Measurements from ENCODE around the gene OPHN1.

GRCh38 chrX:68402094-68402493 is 31.2 kb downstream of the OPHN1 start:
- TF ChIP-seq CTCF (conservative IDR thresholded peaks at IDR 0.05; ENCODE audit: low read depth in 2 of 2) (no peak), EZH2phosphoT487 (IDR thresholded peaks at IDR 0.05; ENCODE audit: unreplicated experiment) (no peak), EZH2 (IDR thresholded peaks at IDR 0.05; ENCODE audit: low read depth, unreplicated experiment) (no peak), POLR2AphosphoS5 (IDR thresholded peaks at IDR 0.05; ENCODE audit: low read depth) (no peak), JUNB (IDR thresholded peaks at IDR 0.05; ENCODE audit: unreplicated experiment) (no peak), CREB1 (CRISPR knock-in tag; IDR thresholded peaks at IDR 0.05; ENCODE audit: low read depth) (no peak), ZNF331 (CRISPR knock-in tag; IDR thresholded peaks at IDR 0.05; ENCODE audit: low read depth) (no peak), NANOG (IDR thresholded peaks at IDR 0.05; ENCODE audit: borderline replicate concordance) (no peak), ZNF114 (CRISPR knock-in tag; IDR thresholded peaks at IDR 0.05) (no peak), STAT1 (IDR thresholded peaks at IDR 0.05; ENCODE audit: unreplicated experiment) (no peak)
- TF ChIP-seq, protein P1, sequence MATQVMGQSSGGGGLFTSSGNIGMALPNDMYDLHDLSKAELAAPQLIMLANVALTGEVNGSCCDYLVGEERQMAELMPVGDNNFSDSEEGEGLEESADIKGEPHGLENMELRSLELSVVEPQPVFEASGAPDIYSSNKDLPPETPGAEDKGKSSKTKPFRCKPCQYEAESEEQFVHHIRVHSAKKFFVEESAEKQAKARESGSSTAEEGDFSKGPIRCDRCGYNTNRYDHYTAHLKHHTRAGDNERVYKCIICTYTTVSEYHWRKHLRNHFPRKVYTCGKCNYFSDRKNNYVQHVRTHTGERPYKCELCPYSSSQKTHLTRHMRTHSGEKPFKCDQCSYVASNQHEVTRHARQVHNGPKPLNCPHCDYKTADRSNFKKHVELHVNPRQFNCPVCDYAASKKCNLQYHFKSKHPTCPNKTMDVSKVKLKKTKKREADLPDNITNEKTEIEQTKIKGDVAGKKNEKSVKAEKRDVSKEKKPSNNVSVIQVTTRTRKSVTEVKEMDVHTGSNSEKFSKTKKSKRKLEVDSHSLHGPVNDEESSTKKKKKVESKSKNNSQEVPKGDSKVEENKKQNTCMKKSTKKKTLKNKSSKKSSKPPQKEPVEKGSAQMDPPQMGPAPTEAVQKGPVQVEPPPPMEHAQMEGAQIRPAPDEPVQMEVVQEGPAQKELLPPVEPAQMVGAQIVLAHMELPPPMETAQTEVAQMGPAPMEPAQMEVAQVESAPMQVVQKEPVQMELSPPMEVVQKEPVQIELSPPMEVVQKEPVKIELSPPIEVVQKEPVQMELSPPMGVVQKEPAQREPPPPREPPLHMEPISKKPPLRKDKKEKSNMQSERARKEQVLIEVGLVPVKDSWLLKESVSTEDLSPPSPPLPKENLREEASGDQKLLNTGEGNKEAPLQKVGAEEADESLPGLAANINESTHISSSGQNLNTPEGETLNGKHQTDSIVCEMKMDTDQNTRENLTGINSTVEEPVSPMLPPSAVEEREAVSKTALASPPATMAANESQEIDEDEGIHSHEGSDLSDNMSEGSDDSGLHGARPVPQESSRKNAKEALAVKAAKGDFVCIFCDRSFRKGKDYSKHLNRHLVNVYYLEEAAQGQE (IDR thresholded peaks at IDR 0.05; ENCODE audit: unreplicated experiment): no peak
- TF ChIP-seq, protein P2, sequence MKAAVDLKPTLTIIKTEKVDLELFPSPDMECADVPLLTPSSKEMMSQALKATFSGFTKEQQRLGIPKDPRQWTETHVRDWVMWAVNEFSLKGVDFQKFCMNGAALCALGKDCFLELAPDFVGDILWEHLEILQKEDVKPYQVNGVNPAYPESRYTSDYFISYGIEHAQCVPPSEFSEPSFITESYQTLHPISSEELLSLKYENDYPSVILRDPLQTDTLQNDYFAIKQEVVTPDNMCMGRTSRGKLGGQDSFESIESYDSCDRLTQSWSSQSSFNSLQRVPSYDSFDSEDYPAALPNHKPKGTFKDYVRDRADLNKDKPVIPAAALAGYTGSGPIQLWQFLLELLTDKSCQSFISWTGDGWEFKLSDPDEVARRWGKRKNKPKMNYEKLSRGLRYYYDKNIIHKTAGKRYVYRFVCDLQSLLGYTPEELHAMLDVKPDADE (IDR thresholded peaks at IDR 0.05): no peak
- TF ChIP-seq, protein P3, sequence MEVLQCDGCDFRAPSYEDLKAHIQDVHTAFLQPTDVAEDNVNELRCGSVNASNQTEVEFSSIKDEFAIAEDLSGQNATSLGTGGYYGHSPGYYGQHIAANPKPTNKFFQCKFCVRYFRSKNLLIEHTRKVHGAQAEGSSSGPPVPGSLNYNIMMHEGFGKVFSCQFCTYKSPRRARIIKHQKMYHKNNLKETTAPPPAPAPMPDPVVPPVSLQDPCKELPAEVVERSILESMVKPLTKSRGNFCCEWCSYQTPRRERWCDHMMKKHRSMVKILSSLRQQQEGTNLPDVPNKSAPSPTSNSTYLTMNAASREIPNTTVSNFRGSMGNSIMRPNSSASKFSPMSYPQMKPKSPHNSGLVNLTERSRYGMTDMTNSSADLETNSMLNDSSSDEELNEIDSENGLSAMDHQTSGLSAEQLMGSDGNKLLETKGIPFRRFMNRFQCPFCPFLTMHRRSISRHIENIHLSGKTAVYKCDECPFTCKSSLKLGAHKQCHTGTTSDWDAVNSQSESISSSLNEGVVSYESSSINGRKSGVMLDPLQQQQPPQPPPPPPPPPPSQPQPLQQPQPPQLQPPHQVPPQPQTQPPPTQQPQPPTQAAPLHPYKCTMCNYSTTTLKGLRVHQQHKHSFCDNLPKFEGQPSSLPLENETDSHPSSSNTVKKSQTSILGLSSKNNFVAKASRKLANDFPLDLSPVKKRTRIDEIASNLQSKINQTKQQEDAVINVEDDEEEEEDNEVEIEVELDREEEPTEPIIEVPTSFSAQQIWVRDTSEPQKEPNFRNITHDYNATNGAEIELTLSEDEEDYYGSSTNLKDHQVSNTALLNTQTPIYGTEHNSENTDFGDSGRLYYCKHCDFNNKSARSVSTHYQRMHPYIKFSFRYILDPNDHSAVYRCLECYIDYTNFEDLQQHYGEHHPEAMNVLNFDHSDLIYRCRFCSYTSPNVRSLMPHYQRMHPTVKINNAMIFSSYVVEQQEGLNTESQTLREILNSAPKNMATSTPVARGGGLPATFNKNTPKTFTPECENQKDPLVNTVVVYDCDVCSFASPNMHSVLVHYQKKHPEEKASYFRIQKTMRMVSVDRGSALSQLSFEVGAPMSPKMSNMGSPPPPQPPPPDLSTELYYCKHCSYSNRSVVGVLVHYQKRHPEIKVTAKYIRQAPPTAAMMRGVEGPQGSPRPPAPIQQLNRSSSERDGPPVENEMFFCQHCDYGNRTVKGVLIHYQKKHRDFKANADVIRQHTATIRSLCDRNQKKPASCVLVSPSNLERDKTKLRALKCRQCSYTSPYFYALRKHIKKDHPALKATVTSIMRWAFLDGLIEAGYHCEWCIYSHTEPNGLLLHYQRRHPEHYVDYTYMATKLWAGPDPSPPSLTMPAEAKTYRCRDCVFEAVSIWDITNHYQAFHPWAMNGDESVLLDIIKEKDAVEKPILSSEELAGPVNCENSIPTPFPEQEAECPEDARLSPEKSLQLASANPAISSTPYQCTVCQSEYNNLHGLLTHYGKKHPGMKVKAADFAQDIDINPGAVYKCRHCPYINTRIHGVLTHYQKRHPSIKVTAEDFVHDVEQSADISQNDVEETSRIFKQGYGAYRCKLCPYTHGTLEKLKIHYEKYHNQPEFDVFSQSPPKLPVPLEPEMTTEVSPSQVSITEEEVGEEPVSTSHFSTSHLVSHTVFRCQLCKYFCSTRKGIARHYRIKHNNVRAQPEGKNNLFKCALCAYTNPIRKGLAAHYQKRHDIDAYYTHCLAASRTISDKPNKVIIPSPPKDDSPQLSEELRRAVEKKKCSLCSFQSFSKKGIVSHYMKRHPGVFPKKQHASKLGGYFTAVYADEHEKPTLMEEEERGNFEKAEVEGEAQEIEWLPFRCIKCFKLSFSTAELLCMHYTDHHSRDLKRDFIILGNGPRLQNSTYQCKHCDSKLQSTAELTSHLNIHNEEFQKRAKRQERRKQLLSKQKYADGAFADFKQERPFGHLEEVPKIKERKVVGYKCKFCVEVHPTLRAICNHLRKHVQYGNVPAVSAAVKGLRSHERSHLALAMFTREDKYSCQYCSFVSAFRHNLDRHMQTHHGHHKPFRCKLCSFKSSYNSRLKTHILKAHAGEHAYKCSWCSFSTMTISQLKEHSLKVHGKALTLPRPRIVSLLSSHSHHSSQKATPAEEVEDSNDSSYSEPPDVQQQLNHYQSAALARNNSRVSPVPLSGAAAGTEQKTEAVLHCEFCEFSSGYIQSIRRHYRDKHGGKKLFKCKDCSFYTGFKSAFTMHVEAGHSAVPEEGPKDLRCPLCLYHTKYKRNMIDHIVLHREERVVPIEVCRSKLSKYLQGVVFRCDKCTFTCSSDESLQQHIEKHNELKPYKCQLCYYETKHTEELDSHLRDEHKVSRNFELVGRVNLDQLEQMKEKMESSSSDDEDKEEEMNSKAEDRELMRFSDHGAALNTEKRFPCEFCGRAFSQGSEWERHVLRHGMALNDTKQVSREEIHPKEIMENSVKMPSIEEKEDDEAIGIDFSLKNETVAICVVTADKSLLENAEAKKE (CRISPR knock-in tag; IDR thresholded peaks at IDR 0.05): no peak
